ENCODE data around the gene PIGU.
"Not testable (repeated sequence)": the region's sequence is repeated elsewhere in the genome, so short reads cannot be mapped to it uniquely, and the experiment has no call there.

DNA sequence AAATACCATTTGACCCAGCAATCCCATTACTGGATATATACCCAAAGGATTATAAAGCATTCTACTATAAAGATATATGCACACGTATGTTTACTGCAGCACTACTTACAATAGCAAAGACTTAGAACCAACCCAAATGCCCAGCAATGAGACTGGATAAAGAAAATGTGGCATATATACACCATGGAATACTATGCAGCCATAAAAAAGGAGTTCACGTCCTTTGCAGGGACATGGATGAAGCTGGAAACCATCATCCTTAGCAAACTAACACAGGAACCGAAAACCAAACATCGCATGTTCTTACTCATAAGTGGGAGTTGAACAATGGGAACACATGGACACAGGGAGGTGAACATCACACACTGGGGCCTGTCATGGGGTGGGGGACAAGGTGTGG lies 64.9 kb downstream of the PIGU start:
- TF ChIP-seq CTCF (IDR thresholded peaks at IDR 0.05; ENCODE audit: low read depth, low read length); MYC (IDR thresholded peaks at IDR 0.05; ENCODE audit: low read depth, low read length); POLR2A (IDR thresholded peaks at IDR 0.05; ENCODE audit: extremely low read depth, insufficient read length): not testable (repeated sequence)
